ENCODE measurements around the gene STARD9. TPM values are rescaled to one million over a fixed set of nuclear protein-coding genes. Genes with fewer than 3 reads are reported as not detected.

Gene STARD9
- total and polyA plus RNA-seq, 2 of the 13 experiments (the other 11 are each of a cell fraction or from before 2014, with no cell fraction given), result 5.3 to 7.5 TPM

DNA sequence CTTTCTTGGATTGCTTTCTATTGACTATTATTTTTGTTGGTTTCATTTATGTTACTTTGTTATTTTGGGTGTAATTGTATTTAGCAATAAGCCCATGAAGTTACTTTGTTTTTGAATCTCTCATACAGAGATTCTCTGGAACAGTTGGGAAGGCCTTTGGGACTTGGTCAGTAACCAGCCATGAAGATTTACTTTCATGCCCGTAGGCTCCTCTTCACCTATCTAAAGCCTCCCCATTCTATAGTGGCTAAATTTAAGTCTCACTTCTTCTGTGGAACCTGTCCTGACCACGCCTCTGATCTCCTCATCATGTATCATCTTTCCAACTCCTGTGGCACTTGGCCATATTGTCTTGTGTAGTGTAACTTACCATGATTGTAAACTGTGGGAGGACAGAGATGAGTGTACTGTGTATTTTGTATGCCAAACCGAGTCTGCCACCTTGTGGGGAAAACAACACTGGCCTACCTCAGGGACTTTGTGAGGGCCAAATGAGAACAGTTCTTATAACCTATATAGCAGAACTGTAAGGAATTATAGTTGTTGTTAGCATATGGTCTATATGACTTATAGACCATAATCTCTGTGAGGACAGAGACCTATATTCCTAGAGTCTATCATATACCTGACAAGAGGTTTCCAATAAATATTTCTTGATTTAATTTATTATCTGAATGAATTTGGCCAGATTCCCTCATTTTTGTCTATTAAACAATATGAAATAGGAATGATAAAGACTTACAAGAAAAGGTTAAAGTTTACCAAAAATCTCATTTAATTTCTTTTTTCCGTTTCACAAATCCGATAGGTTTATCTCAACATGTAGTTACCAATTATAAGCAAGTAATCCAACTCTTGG lies 75.0 kb downstream of the STARD9 start:
- peak; percentile 63 for DNase-seq (ENCODE audit: low spot score)
- Histone ChIP-seq H3K79me2 (ENCODE audit: insufficient read depth, low read length) (no peaks in the 10 kb centered on the region), H3K36me3 (replicated peaks in 1 of 2; ENCODE audit: control insufficient read depth in 1 of 2, insufficient read depth in 2 of 2, low read length in 2 of 2) (peaks cover 0 to 3% of the 10 kb centered on the region in 2 experiments; a peak in 1 of 5 replicates), H3K4me2 (ENCODE audit: low read depth, low read length) (no peak overlapping the region), H2AFZ (ENCODE audit: low read length) (no peak overlapping the region), H3K27ac (ENCODE audit: extremely low read length, insufficient read depth, low read length) (no peak overlapping the region), H3K9me3 (ENCODE audit: low read length) (no peaks in the 10 kb centered on the region), H3K27me3 (ENCODE audit: control insufficient read depth in 1 of 2, insufficient read depth in 2 of 2, low read length in 2 of 2) (no peaks in the 10 kb centered on the region), H4K20me1 (ENCODE audit: insufficient read depth, low read length) (no peaks in the 10 kb centered on the region), H3K9ac (ENCODE audit: insufficient read depth, low read depth, low read length) (no peak overlapping the region), H3K4me1 (ENCODE audit: insufficient read depth, low read length) (peaks cover 9% of the 10 kb centered on the region), H3K4me3 (replicated peaks in 1 of 3; ENCODE audit: insufficient read depth in 1 of 3, low read depth in 2 of 3, low read length in 3 of 3) (no peak overlapping the region)
- FAIRE-seq, result peak; percentile 80
- in situ Hi-C loops (cut with HindIII; ENCODE audit: extremely low pct_ligation_motif_present, low pct_unique_long_range_greater_than_20kb), result no loop called here
- ChIA-PET POLR2A (no interaction called here), CTCF (ENCODE audit: low intra/inter-chr PET ratio, low total read pairs) (no interaction called here)
- no TSS peak for BruUV-seq (replicated peaks)
- intact Hi-C loops (cut with micrococcal nuclease; ENCODE audit: unreplicated experiment), result loop anchor here (1.0 to 5.0 kb wide), 4 partner anchors 58 to 179 kb away; partner anchors contain the start of genes HAUS2, LRRC57 and ZNF106
- peak; percentile 98 for ATAC-seq
- WGBS (ENCODE audit: low lambda C conversion rate), result 64% methylated on average over 5 of the region's 5 CpGs
- TF ChIP-seq ZNF451 (CRISPR knock-in tag; IDR thresholded peaks at IDR 0.05) (no peak), FOXK2 (IDR thresholded peaks at IDR 0.05) (no peak), TARDBP (CRISPR knock-in tag; IDR thresholded peaks at IDR 0.05) (no peak), PHB2 (IDR thresholded peaks at IDR 0.05; ENCODE audit: partially characterized antibody) (no peak), ZBTB7A (CRISPR knock-in tag; IDR thresholded peaks at IDR 0.05) (no peak), DRAP1 (CRISPR knock-in tag; IDR thresholded peaks at IDR 0.05) (no peak), FOSL2 (CRISPR knock-in tag; IDR thresholded peaks at IDR 0.05) (peak; percentile 29; the same call in 1 of the 2 replicates), FOXJ3 (CRISPR knock-in tag; IDR thresholded peaks at IDR 0.05; ENCODE audit: borderline replicate concordance) (no peak), ZNF333 (CRISPR knock-in tag; IDR thresholded peaks at IDR 0.05; ENCODE audit: borderline replicate concordance) (no peak), SOX5 (CRISPR knock-in tag; IDR thresholded peaks at IDR 0.05; ENCODE audit: borderline replicate concordance) (0 out of 2 replicates have a peak, but pooled peaks have one; percentile 9), MED1 (CRISPR knock-in tag; IDR thresholded peaks at IDR 0.05) (no peak), CEBPG (CRISPR knock-in tag; IDR thresholded peaks at IDR 0.05) (no peak), NFE2L2 (IDR thresholded peaks at IDR 0.05; ENCODE audit: low read length) (no peak), SATB2 (CRISPR knock-in tag; IDR thresholded peaks at IDR 0.05) (no peak), ZIK1 (CRISPR knock-in tag; IDR thresholded peaks at IDR 0.05; ENCODE audit: borderline replicate concordance, low read depth) (no peak), FOXA3 (CRISPR knock-in tag; IDR thresholded peaks at IDR 0.05) (peak; percentile 42)
- TF ChIP-seq, protein P1, sequence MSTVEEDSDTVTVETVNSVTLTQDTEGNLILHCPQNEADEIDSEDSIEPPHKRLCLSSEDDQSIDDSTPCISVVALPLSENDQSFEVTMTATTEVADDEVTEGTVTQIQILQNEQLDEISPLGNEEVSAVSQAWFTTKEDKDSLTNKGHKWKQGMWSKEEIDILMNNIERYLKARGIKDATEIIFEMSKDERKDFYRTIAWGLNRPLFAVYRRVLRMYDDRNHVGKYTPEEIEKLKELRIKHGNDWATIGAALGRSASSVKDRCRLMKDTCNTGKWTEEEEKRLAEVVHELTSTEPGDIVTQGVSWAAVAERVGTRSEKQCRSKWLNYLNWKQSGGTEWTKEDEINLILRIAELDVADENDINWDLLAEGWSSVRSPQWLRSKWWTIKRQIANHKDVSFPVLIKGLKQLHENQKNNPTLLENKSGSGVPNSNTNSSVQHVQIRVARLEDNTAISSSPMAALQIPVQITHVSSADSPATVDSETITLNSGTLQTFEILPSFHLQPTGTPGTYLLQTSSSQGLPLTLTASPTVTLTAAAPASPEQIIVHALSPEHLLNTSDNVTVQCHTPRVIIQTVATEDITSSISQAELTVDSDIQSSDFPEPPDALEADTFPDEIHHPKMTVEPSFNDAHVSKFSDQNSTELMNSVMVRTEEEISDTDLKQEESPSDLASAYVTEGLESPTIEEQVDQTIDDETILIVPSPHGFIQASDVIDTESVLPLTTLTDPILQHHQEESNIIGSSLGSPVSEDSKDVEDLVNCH (CRISPR knock-in tag; IDR thresholded peaks at IDR 0.05), result no peak
- TF ChIP-seq, protein P2, sequence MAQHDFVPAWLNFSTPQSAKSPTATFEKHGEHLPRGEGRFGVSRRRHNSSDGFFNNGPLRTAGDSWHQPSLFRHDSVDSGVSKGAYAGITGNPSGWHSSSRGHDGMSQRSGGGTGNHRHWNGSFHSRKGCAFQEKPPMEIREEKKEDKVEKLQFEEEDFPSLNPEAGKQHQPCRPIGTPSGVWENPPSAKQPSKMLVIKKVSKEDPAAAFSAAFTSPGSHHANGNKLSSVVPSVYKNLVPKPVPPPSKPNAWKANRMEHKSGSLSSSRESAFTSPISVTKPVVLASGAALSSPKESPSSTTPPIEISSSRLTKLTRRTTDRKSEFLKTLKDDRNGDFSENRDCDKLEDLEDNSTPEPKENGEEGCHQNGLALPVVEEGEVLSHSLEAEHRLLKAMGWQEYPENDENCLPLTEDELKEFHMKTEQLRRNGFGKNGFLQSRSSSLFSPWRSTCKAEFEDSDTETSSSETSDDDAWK (CRISPR knock-in tag; IDR thresholded peaks at IDR 0.05), result no peak
- TF ChIP-seq, protein P3, sequence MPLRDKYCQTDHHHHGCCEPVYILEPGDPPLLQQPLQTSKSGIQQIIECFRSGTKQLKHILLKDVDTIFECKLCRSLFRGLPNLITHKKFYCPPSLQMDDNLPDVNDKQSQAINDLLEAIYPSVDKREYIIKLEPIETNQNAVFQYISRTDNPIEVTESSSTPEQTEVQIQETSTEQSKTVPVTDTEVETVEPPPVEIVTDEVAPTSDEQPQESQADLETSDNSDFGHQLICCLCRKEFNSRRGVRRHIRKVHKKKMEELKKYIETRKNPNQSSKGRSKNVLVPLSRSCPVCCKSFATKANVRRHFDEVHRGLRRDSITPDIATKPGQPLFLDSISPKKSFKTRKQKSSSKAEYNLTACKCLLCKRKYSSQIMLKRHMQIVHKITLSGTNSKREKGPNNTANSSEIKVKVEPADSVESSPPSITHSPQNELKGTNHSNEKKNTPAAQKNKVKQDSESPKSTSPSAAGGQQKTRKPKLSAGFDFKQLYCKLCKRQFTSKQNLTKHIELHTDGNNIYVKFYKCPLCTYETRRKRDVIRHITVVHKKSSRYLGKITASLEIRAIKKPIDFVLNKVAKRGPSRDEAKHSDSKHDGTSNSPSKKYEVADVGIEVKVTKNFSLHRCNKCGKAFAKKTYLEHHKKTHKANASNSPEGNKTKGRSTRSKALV (CRISPR knock-in tag; IDR thresholded peaks at IDR 0.05), result no peak
